Loucy (cell line): Measurements from ENCODE around the gene SLC9A5.
A peak's percentile ranks its signal among the peaks of the same experiment; 100 is the strongest.

Experiments
- H2AFZ ChIP-seq: fragments of 200-600 bp; sonication (generic); 2 replicates; pipeline ENCODE4 v1.6.0; 2016; ENCODE audit warnings: antibody characterized with exemption, mild to moderate bottlenecking, low read length, moderate library complexity
- H3F3A ChIP-seq: fragments of 200-600 bp; 2 replicates; pipeline ENCODE4 v1.6.0; 2016; ENCODE audit warnings: antibody characterized with exemption, low read depth, mild to moderate bottlenecking
- H3K27me3 ChIP-seq: fragments of 200-600 bp; sonication (generic); 2 replicates; pipeline ENCODE4 v1.6.1; 2014; ENCODE audit warnings: low read length, mild to moderate bottlenecking; ENCODE audit not compliant: insufficient read depth, poor library complexity, severe bottlenecking
- H3K36me3 ChIP-seq: fragments of 200-600 bp; sonication (generic); 2 replicates; pipeline ENCODE4 v1.6.1; 2016; ENCODE audit warnings: low read length; ENCODE audit not compliant: insufficient read depth
- H3K4me1 ChIP-seq: fragments of 200-600 bp; sonication (generic); 2 replicates; pipeline ENCODE4 v1.5.1; 2014; ENCODE audit warnings: low read length, mild to moderate bottlenecking; ENCODE audit not compliant: insufficient read depth, poor library complexity, severe bottlenecking
- H3K4me2 ChIP-seq: fragments of 200-600 bp; sonication (generic); 2 replicates; pipeline ENCODE4 v1.6.0; 2014; ENCODE audit warnings: antibody characterized with exemption, low read length, low read depth, mild to moderate bottlenecking; ENCODE audit not compliant: poor library complexity, severe bottlenecking
- H3K4me3 ChIP-seq: fragments of 200-600 bp; sonication (generic); 2 replicates; pipeline ENCODE4 v1.5.1; 2014; ENCODE audit warnings: low read length, mild to moderate bottlenecking, mixed read lengths; ENCODE audit not compliant: poor library complexity, severe bottlenecking
- H3K79me2 ChIP-seq: fragments of 200-600 bp; sonication (generic); 2 replicates; pipeline ENCODE4 v1.6.1; 2014; ENCODE audit warnings: low read length; ENCODE audit not compliant: insufficient read depth
- H3K9ac ChIP-seq: fragments of 200-600 bp; sonication (generic); 2 replicates; pipeline ENCODE4 v1.6.0; 2014; ENCODE audit warnings: mild to moderate bottlenecking, low read depth, low read length, moderate library complexity; ENCODE audit not compliant: poor library complexity, severe bottlenecking
- H3K9me2 ChIP-seq: fragments of 200-600 bp; sonication (generic); replicated peaks from 2 replicates; pipeline ENCODE4 v1.6.1; 2016; ENCODE audit warnings: low read depth, low read length, mixed read lengths
- H3K9me3 ChIP-seq: fragments of 200-600 bp; sonication (generic); 2 replicates; pipeline ENCODE4 v1.6.1; 2014; ENCODE audit warnings: mild to moderate bottlenecking, antibody characterized with exemption, low read length, low read depth; ENCODE audit not compliant: insufficient read depth
- H4K20me1 ChIP-seq: fragments of 200-600 bp; sonication (generic); 2 replicates; pipeline ENCODE4 v1.6.0; 2014; ENCODE audit warnings: antibody characterized with exemption, low read length, mild to moderate bottlenecking; ENCODE audit not compliant: insufficient read depth, poor library complexity, severe bottlenecking
- EZH2phosphoT487 ChIP-seq: fragments of 200-600 bp; IDR thresholded peaks from 2 replicates; pipeline ENCODE4 v1.6.1; 2018; ENCODE audit warnings: antibody characterized with exemption, mild to moderate bottlenecking, moderate library complexity, borderline replicate concordance
- TF ChIP-seq, protein P1 (sequence below): fragments of 200-600 bp; sonication (generic); conservative IDR thresholded peaks from 2 replicates; pipeline ENCODE4 v1.5.1; 2014; ENCODE audit warnings: mild to moderate bottlenecking, antibody characterized with exemption, low read length

Gene SLC9A5

DNA sequence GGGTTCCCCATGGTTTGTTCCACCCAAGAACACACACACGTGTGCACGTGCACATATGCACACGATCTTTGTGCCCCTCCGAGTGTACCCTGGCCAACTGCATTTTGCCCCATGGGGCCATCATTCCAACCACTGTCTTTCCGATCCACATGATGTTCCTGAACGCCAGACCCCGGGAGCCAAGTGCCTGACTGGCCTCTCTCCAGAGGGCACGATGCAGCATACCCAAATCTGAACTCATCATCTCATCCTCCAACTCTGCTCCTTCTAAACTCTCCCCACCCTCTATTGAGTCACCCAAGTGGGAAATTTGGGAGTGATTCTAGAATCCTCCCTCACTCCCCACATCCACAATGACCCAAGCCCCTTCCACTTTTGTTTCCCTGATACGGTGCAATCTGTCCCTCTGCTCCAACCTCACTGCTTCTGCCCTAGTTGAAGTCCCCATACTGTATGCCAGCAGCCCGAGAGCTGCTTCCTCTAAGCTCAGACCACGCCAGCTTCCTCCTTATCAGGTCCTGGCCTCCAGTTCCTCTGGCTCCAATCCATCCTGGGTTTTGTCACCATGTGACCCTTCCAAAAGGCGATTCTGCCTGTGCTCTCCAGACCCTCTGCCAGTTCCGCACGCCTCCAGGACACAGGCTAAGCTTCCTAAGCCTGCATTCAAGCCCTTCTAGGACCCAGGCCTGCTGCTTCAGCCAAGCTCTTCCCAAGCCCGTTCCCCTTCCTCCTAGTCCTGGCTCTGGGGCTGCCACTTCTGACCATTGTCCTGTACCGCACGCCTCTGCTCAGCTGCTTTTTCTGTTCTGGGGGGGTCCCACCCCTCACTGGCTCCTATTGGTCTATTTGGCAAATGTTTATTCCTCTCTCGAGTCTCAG lies 31.9 kb upstream of the SLC9A5 start:
- H3K9me3 ChIP-seq, result no peaks in the 10 kb centered on the region
- no peaks in the 10 kb centered on the region for H3K79me2 ChIP-seq
- no peaks in the 10 kb centered on the region for H4K20me1 ChIP-seq
- H3K4me3 ChIP-seq, result no peak overlapping the region
- peak overlapping the region; percentile 51 for H2AFZ ChIP-seq
- H3K9ac ChIP-seq, result peak overlapping the region; percentile 44
- no peaks in the 10 kb centered on the region for H3F3A ChIP-seq
- H3K4me2 ChIP-seq, result peak overlapping the region; percentile 25
- TF ChIP-seq, protein P1, sequence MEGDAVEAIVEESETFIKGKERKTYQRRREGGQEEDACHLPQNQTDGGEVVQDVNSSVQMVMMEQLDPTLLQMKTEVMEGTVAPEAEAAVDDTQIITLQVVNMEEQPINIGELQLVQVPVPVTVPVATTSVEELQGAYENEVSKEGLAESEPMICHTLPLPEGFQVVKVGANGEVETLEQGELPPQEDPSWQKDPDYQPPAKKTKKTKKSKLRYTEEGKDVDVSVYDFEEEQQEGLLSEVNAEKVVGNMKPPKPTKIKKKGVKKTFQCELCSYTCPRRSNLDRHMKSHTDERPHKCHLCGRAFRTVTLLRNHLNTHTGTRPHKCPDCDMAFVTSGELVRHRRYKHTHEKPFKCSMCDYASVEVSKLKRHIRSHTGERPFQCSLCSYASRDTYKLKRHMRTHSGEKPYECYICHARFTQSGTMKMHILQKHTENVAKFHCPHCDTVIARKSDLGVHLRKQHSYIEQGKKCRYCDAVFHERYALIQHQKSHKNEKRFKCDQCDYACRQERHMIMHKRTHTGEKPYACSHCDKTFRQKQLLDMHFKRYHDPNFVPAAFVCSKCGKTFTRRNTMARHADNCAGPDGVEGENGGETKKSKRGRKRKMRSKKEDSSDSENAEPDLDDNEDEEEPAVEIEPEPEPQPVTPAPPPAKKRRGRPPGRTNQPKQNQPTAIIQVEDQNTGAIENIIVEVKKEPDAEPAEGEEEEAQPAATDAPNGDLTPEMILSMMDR, result no peak
- TF ChIP-seq EZH2phosphoT487, result no peak
- no peaks in the 10 kb centered on the region for H3K36me3 ChIP-seq
- no peaks in the 10 kb centered on the region for H3K27me3 ChIP-seq
- H3K4me1 ChIP-seq, result peaks cover 19% of the 10 kb centered on the region
- H3K9me2 ChIP-seq, result no peaks in the 10 kb centered on the region

DNA sequence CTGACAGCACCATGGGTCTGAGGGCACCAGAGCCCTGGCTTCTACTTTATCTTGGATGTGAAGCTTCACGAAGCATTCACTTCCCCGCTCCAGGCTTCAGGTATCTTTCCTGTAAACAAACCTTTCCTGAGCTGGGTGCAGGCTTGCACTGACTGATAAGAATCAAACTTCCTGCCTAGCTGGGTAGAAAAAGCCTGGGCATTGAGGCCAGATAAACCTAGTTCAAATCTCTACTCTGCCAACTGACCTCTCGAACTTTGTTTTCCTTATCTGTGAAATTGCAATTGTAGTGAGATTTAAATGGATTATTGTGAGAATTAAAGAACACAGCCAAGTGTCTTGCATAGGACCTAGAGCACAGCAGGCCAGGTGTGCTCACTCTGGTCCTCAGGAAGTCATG lies 24.8 kb upstream of the SLC9A5 start:
- peaks cover 8% of the 10 kb centered on the region for H4K20me1 ChIP-seq
- H3K9me3 ChIP-seq, result no peaks in the 10 kb centered on the region
- no peak overlapping the region for H2AFZ ChIP-seq
- peaks cover 5% of the 10 kb centered on the region; the same call in 1 of the 2 replicates for H3K36me3 ChIP-seq
- no peaks in the 10 kb centered on the region for H3K27me3 ChIP-seq
- H3K4me1 ChIP-seq, result peaks cover 42% of the 10 kb centered on the region
- peaks cover 8% of the 10 kb centered on the region for H3F3A ChIP-seq
- H3K9ac ChIP-seq, result peak overlapping the region; percentile 36
- no peaks in the 10 kb centered on the region for H3K9me2 ChIP-seq
- TF ChIP-seq, protein P1, result no peak
- TF ChIP-seq EZH2phosphoT487, result no peak
- peaks cover 21% of the 10 kb centered on the region for H3K79me2 ChIP-seq
- H3K4me3 ChIP-seq, result peak overlapping the region; percentile 6
- H3K4me2 ChIP-seq, result peak overlapping the region; percentile 91

DNA sequence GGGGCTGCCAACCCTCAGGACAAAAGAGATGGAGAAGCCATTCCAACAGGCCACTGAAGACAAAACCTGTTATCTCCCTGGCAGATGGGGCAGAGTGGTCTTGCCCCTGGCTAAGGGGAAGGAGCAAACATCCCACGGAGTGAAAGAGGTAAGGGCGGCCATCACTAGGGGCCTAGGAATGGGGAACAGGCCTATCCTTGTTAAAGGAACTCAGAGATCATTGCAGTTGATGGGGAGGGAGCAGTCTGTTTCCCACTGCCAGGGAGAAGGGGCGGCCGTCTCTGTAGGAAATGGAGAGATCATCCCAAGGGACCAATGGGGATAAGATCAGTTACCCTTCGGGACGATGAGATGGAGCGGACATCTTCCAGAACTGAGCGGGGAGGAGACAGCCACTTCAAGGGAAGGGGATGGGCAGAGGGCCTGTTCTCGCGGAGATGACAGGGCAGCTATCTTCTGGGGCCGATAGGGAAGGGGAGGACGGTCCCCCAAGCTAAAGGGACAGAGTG lies 22.4 kb upstream of the SLC9A5 start:
- Histone ChIP-seq H3K4me2 (peak overlapping the region; percentile 91), H3K4me3 (peak overlapping the region; percentile 96), H4K20me1 (peaks cover 8% of the 10 kb centered on the region), H3K9me2 (no peaks in the 10 kb centered on the region), H2AFZ (peak overlapping the region; percentile 82), H3K79me2 (peaks cover 21% of the 10 kb centered on the region), H3K27me3 (no peaks in the 10 kb centered on the region), H3K9ac (peak overlapping the region; percentile 86), H3K4me1 (peaks cover 42% of the 10 kb centered on the region), H3F3A (peaks cover 8% of the 10 kb centered on the region), H3K9me3 (no peaks in the 10 kb centered on the region), H3K36me3 (peaks cover 28% of the 10 kb centered on the region; the same call in 1 of the 2 replicates)
- TF ChIP-seq, protein P1, result no peak
- TF ChIP-seq EZH2phosphoT487, result no peak
